ENCODE results near the gene HPCAL1.

DNA sequence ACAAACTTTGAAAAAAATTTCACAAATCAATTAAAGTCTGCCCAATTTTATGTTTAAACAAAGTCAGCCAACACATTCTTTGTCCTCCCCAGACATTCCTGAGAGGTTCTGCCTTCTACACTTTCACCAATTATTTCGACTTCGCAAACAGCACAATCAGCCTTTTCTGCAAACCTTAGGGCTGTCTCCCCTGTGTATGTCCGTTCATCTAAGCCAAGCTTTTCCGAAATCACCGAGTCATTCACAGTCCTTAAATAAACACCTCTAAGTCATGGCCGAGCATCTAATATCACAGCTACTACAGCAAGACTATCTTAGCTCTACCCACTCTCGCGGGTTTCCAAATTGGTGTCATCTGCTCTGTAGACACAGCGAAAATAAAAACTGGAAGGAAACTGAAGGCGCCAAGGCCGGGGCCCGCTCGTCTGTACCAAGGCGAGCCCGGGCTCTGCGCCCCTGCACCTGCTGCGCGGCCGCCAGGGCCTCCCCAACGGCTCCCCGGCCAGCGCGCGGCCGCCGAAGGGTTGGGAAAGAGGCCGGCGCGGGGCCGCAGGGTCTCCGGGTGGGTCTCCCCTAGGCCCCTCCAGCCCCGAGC lies 144.7 kb downstream of the HPCAL1 start:
- TF ChIP-seq, protein P1, sequence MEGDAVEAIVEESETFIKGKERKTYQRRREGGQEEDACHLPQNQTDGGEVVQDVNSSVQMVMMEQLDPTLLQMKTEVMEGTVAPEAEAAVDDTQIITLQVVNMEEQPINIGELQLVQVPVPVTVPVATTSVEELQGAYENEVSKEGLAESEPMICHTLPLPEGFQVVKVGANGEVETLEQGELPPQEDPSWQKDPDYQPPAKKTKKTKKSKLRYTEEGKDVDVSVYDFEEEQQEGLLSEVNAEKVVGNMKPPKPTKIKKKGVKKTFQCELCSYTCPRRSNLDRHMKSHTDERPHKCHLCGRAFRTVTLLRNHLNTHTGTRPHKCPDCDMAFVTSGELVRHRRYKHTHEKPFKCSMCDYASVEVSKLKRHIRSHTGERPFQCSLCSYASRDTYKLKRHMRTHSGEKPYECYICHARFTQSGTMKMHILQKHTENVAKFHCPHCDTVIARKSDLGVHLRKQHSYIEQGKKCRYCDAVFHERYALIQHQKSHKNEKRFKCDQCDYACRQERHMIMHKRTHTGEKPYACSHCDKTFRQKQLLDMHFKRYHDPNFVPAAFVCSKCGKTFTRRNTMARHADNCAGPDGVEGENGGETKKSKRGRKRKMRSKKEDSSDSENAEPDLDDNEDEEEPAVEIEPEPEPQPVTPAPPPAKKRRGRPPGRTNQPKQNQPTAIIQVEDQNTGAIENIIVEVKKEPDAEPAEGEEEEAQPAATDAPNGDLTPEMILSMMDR (IDR thresholded peaks at IDR 0.05), result peak in 2 of 4 experiments; percentile 47 to 49
- no peak for TF ChIP-seq POLR2A (IDR thresholded peaks at IDR 0.05)

Data from prostate gland (tissue), 2 donors.